ENCODE results near the gene JAM3.

DNA sequence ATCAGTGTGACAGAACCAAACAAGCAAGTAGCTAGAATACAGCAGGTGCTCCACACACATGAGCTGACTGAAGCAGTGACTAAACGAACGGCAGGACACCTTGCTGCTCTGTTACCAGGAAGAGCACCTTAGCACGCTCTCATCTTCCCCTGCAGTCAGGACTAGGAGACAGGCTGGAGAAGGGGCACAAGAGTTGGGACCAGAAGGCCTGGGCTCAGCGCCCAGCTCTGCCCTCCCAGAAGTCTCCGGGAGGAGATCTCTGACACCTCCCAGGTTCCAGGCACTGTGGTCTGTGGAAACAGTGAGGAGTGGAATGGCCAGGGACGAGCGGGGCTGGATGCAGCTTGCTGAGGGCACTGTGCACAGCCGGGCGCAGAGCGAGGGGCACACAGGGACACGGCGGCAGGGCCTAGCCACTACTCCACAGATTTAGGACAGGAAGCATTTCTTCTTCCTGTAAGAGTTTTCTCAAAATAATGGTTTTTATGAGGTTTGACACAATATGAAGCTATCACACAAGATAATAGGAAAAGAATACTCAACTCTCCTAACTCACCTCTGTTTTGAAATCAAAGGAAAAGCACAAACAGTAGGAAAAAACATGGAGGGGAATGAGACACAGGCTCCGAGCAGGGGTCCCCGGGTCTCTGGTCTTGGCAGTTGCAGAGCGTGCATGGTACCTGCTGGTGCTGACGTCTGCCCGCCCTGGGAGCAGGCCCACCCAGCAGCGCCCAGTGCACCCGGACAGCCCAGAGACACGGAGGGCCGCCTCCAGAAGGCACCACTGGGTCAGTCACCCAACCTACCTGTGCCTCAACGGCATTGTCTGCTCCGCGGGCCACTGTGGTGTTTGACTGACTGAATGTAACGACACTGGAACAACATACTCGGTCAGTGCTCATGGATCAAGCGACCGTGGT lies 87.3 kb downstream of the JAM3 start:
- no peak for TF ChIP-seq POLR2AphosphoS5 (IDR thresholded peaks at IDR 0.05; ENCODE audit: low read depth)
- TF ChIP-seq, protein P1, sequence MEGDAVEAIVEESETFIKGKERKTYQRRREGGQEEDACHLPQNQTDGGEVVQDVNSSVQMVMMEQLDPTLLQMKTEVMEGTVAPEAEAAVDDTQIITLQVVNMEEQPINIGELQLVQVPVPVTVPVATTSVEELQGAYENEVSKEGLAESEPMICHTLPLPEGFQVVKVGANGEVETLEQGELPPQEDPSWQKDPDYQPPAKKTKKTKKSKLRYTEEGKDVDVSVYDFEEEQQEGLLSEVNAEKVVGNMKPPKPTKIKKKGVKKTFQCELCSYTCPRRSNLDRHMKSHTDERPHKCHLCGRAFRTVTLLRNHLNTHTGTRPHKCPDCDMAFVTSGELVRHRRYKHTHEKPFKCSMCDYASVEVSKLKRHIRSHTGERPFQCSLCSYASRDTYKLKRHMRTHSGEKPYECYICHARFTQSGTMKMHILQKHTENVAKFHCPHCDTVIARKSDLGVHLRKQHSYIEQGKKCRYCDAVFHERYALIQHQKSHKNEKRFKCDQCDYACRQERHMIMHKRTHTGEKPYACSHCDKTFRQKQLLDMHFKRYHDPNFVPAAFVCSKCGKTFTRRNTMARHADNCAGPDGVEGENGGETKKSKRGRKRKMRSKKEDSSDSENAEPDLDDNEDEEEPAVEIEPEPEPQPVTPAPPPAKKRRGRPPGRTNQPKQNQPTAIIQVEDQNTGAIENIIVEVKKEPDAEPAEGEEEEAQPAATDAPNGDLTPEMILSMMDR (IDR thresholded peaks at IDR 0.05; ENCODE audit: insufficient read depth, low read length): no peak
- TF ChIP-seq REST (IDR thresholded peaks at IDR 0.05; ENCODE audit: insufficient replicate concordance, low read depth): no peak
